ENCODE data around the gene UBE2J1.

DNA sequence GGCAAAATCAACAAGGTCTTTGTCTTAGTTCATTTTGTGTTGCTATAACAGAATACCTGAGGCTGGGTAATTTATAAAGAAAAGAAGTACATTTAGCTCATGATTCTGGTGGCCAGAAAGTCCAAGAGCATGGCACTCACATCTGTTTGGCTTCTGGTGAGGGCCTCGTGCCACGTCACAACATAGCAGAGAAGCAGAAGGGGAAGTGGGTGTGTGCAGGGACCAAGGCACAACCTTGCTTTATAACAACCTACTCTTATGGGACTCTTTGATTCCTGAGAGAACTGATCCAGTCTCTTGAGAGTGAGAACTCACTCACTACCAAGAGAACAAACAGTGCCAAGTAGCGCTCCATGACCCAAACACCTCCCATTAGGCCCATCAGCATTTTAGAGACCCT is 62.8 kb downstream of the UBE2J1 start:
- TF ChIP-seq ZNF707 (CRISPR knock-in tag; conservative IDR thresholded peaks at IDR 0.05) (no peak), POLR2AphosphoS5 (IDR thresholded peaks at IDR 0.05; ENCODE audit: control insufficient read depth, insufficient read depth, low read depth, low read length) (no peak), MTF1 (CRISPR knock-in tag; IDR thresholded peaks at IDR 0.05; ENCODE audit: borderline replicate concordance) (no peak), FOXJ3 (CRISPR knock-in tag; IDR thresholded peaks at IDR 0.05) (no peak), CTBP1 (IDR thresholded peaks at IDR 0.05; ENCODE audit: borderline replicate concordance) (no peak), ETV1 (tag; conservative IDR thresholded peaks at IDR 0.05; ENCODE audit: low read depth) (no peak), ZNF184 (CRISPR knock-in tag; IDR thresholded peaks at IDR 0.05) (no peak), ZNF76 (CRISPR knock-in tag; IDR thresholded peaks at IDR 0.05; ENCODE audit: borderline replicate concordance) (no peak), ZNF175 (CRISPR knock-in tag; IDR thresholded peaks at IDR 0.05; ENCODE audit: low read depth) (no peak), SIN3A (IDR thresholded peaks at IDR 0.05; ENCODE audit: borderline replicate concordance in 2 of 2, control insufficient read depth in 1 of 2, low read depth in 2 of 2, low read length in 2 of 2) (no peak)
- TF ChIP-seq, protein P1, sequence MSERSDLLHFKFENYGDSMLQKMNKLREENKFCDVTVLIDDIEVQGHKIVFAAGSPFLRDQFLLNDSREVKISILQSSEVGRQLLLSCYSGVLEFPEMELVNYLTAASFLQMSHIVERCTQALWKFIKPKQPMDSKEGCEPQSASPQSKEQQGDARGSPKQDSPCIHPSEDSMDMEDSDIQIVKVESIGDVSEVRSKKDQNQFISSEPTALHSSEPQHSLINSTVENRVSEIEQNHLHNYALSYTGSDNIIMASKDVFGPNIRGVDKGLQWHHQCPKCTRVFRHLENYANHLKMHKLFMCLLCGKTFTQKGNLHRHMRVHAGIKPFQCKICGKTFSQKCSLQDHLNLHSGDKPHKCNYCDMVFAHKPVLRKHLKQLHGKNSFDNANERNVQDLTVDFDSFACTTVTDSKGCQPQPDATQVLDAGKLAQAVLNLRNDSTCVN (CRISPR knock-in tag; IDR thresholded peaks at IDR 0.05): no peak
